Psoas muscle (tissue), 8 donors: Measurements from ENCODE around the gene NSFL1C. TPM values are rescaled to one million over a fixed set of nuclear protein-coding genes. Genes with fewer than 3 reads are reported as not detected.

Experiments used
- ATAC-seq, 4 donors: fragments of 200-7000 bp; cut with Tn5 transposase; one replicate each; pipeline ENCODE4 v1.9.1; 2020; ENCODE audit warnings: moderate library complexity in 3 of 4, mild to moderate bottlenecking in 2 of 4
- DNase-seq, 2 donors: peaks; one replicate each; pipeline ENCODE4 v3.0.0-alpha.2; 2020
- H3K27ac ChIP-seq: fragments of 200-600 bp; one replicate; pipeline ENCODE4 v1.8.0; 2022
- H3K27me3 ChIP-seq, 3 donors: fragments of 200-600 bp in 1 of 3; one replicate each; pipeline versions ENCODE4 v1.6.1 to v1.8.0; 2013 to 2022; ENCODE audit warnings: low read length in 2 of 3, mild to moderate bottlenecking in 2 of 3, moderate library complexity in 1 of 3; ENCODE audit not compliant: insufficient read depth in 3 of 3
- H3K36me3 ChIP-seq, 2 donors: fragments of 200-600 bp in 1 of 2; one replicate each; pipeline versions ENCODE4 v1.6.1 to v1.8.0; 2013 to 2022; ENCODE audit warnings: low read depth in 1 of 2, mild to moderate bottlenecking in 1 of 2, moderate library complexity in 1 of 2; ENCODE audit not compliant: insufficient read depth in 1 of 2
- H3K4me1 ChIP-seq: fragments of 200-600 bp; one replicate; pipeline ENCODE4 v1.8.0; 2022
- H3K4me3 ChIP-seq: fragments of 200-600 bp; one replicate; pipeline ENCODE4 v1.8.0; 2022; ENCODE audit warnings: mild to moderate bottlenecking
- H3K9me3 ChIP-seq: fragments of 200-600 bp; one replicate; pipeline ENCODE4 v1.8.0; 2022
- WGBS, 3 donors: extraction: QIAGEN DNeasy Blood & Tissue Kit; methylation state at CpG; one replicate each; pipeline versions ENCODE4 v1.1.6 to v1.1.7; 2013; 5-methylcytosine and 5-hydroxymethylcytosine counted together
- intact Hi-C, 2 donors: fragments of 100-400 bp; cut with DNase I; formaldehyde crosslinking; loops; one replicate each; pipeline versions ENCODE4 v1.11.0 to v1.14.2; 2022
- polyA plus RNA-seq, 3 donors: library from polyadenylated mRNA; stranded (reverse); fragments of 200-250 nt; gene quantifications; one replicate each; pipeline ENCODE4 v1.2.3, GENCODE V29; 2013
- total RNA-seq, 4 donors: library from RNA; stranded (reverse); fragmentation: NEBNext Ultra II Directional in 2 of 4; extraction: Animal tissue kit (Norgen Biotek cat#: 25700) in 2 of 4; gene quantifications; one replicate each; pipeline versions ENCODE4 v1.2.1 to v1.2.4, GENCODE V29; 2021 to 2023
- TF ChIP-seq, protein P1 (sequence below): fragments of 200-600 bp; IDR thresholded peaks from one replicate; pipeline ENCODE4 v1.8.0; 2022; ENCODE audit warnings: antibody characterized with exemption
- donor health status: healthy with polysubstance abuse.
- donor health status: DM: no; HTN: no; CAD: no; lungs with moderate emphysema.
- donor health status: Bipolar disorder and iron deficiency.
- donor health status: healthy.
- donor health status: DM: yes; HTN: yes; CAD: no.
- donor health status: DM: no; HTN: no; CAD: no.
- donor health status: DM: no; HTN: no; CAD: no.
- donor health status: DM: yes; HTN: yes; CAD: no.

The NSFL1C gene
- total and polyA plus RNA-seq, 7 donors: 82.8 to 135 (median 107) TPM

DNA sequence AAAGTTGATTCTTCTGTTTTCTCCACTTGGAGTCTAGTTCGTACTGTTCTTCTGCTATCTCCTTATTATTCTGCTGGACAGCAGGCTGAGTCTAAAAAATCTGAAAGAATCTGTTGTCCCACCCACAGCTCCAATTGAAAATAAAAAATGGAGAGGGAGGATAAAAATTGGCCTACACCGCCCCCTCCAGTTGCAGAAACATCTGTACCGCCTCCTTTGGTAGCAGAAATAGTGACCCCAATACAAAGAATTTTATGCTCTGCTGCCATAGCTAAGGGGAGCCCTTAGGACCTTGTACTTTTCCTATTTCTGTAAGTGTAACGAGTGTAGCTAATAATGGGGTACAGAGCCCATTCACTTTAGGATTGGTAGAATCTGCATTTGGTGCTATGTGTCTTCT, 68.9 kb downstream of the NSFL1C start:
- Histone ChIP-seq H3K4me1 (peaks cover 24% of the 10 kb centered on the region), H3K4me3 (no peak overlapping the region), H3K27ac (no peak overlapping the region), H3K27me3 (peaks cover 0 to 24% (median 2%) of the 10 kb centered on the region in 3 donors), H3K36me3 (no peaks in the 10 kb centered on the region), H3K9me3 (no peaks in the 10 kb centered on the region)
- intact Hi-C loops: loop anchor here in 1 of 2 donors (5.0 kb wide), 1 partner anchor 40 kb away; no protein-coding TSS in a partner anchor
- no peak for DNase-seq
- ATAC-seq: no peak
- TF ChIP-seq, protein P1, sequence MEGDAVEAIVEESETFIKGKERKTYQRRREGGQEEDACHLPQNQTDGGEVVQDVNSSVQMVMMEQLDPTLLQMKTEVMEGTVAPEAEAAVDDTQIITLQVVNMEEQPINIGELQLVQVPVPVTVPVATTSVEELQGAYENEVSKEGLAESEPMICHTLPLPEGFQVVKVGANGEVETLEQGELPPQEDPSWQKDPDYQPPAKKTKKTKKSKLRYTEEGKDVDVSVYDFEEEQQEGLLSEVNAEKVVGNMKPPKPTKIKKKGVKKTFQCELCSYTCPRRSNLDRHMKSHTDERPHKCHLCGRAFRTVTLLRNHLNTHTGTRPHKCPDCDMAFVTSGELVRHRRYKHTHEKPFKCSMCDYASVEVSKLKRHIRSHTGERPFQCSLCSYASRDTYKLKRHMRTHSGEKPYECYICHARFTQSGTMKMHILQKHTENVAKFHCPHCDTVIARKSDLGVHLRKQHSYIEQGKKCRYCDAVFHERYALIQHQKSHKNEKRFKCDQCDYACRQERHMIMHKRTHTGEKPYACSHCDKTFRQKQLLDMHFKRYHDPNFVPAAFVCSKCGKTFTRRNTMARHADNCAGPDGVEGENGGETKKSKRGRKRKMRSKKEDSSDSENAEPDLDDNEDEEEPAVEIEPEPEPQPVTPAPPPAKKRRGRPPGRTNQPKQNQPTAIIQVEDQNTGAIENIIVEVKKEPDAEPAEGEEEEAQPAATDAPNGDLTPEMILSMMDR: no peak
- 61 to 75% (median 74%) methylated on average over 4 of the region's 4 CpGs for WGBS, 3 donors

DNA sequence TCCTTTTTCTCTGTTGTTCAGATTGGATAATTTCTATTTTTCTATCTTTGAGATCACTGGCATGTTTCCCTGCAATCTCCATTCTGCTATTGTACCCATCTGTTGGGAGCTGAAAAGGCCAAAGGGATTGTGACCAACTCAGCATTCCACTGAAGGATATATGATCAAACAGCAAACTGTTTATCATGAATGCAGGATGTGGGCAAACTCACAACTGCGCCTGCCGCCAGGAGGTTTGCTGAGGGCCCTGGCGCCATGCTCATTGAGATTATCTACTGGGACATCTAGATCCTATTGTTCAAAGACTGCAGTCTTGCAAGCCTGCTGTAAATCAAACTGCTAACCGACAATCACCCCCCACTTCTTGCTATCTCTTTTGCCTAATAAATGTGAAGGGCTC, 69.9 kb downstream of the NSFL1C start:
- WGBS, 3 donors: 74 to 87% (median 77%) methylated on average over 4 of the region's 4 CpGs
- Histone ChIP-seq H3K9me3 (no peaks in the 10 kb centered on the region), H3K4me1 (peaks cover 30% of the 10 kb centered on the region), H3K27ac (no peak overlapping the region), H3K36me3 (no peaks in the 10 kb centered on the region), H3K4me3 (no peak overlapping the region), H3K27me3 (peaks cover 0 to 24% (median 2%) of the 10 kb centered on the region in 3 donors)
- intact Hi-C loops: loop anchor here in 1 of 2 donors (5.0 kb wide), 1 partner anchor 41 kb away; no protein-coding TSS in a partner anchor
- DNase-seq: no peak
- TF ChIP-seq, protein P1: no peak
- no peak for ATAC-seq

DNA sequence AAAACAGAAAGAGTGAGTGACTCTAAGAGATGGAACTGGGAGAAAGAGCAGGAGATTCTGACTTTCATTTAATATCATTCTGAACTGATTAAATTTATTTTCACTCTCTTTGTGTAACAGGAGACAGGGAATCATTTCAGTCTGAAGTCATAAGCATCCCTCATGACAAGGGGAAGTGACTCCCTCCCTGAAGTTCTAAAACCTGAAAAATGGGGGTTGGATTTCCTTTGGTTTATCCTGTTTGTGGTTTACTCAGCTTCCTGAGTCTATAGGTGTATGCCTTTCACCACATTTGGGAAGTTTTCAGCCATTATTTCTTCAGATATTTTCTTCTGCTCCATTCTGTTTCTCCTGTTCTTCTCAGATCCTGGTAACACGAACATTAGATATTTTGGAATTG, 70.4 kb downstream of the NSFL1C start:
- ATAC-seq: no peak
- no peak for DNase-seq
- TF ChIP-seq, protein P1: no peak
- WGBS, 3 donors: 54 to 55% (median 55%) methylated on average over 1 of the region's 1 CpG
- H3K4me1 ChIP-seq: peaks cover 35% of the 10 kb centered on the region
- no peaks in the 10 kb centered on the region for H3K36me3 ChIP-seq
- H3K9me3 ChIP-seq: no peaks in the 10 kb centered on the region
- H3K4me3 ChIP-seq: no peak overlapping the region
- intact Hi-C loops: loop anchor here in 1 of 2 donors (5.0 kb wide), 1 partner anchor 41 kb away; no protein-coding TSS in a partner anchor
- peaks cover 0 to 24% (median 2%) of the 10 kb centered on the region in 3 donors for H3K27me3 ChIP-seq
- no peak overlapping the region for H3K27ac ChIP-seq

DNA sequence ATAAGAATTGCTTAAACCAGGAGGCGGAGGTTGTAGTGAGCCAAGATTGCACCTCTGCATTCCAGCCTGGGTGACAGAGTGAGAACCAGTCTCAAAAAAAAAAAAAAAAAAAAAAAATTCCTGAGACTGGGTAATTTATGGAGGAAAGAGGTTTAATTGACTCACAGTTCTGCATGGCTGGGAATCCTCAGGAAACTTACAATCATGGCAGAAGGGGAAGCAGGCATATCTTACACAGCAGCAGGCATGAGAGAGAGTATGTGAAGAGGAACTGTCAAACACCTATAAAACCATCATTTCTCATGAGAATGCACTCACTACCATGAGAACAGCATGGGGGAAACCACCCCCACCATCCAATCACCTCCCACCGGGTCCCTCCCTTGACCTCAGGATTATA, 72.0 kb downstream of the NSFL1C start:
- DNase-seq (no peak), ATAC-seq (no peak)
- 59 to 70% (median 68%) methylated on average over 2 of the region's 2 CpGs for WGBS, 3 donors
- H3K36me3 ChIP-seq: peaks cover 0 to 7% of the 10 kb centered on the region in 2 donors
- peaks cover 40% of the 10 kb centered on the region for H3K4me1 ChIP-seq
- peaks cover 0 to 24% (median 2%) of the 10 kb centered on the region in 3 donors for H3K27me3 ChIP-seq
- intact Hi-C loops: loop anchor here (5.0 kb wide), 5 partner anchors 43 to 277 kb away; partner anchors contain the start of genes NSFL1C (in 1 of the 2), PSMF1 (in 1 of the 2) and SDCBP2 (in 1 of the 2)
- H3K27ac ChIP-seq: no peak overlapping the region
- no peak overlapping the region for H3K4me3 ChIP-seq
- H3K9me3 ChIP-seq: no peaks in the 10 kb centered on the region
- TF ChIP-seq, protein P1: no peak

DNA sequence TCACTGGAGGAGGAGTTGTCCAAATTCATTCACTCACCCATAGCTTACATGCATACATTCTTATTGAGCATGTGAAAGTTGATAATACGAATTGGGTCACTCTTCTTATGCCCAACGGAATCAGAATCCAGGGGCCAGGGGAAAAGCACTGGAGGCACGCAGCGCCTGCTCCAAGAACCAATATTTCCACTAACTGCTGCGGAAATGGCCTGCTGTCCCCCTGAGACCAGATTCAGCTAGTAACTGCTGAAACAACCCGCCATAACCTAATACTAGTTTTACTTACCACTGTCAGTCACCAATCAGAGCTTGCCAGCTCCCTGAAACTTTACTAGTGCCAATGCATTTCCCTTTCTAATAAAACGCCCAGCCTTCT, 73.2 kb downstream of the NSFL1C start:
- H3K36me3 ChIP-seq: peaks cover 0 to 9% of the 10 kb centered on the region in 2 donors
- TF ChIP-seq, protein P1: no peak
- H3K27ac ChIP-seq: peak overlapping the region; percentile 83
- no peak for ATAC-seq
- 47 to 72% (median 54%) methylated on average over 7 of the region's 7 CpGs for WGBS, 3 donors
- intact Hi-C loops: loop anchor here (1.0 to 5.0 kb wide), 5 partner anchors 66 to 276 kb away; partner anchors contain the start of genes NSFL1C (in 1 of the 2), PSMF1 (in 1 of the 2) and SDCBP2 (in 1 of the 2)
- no peak for DNase-seq
- peaks cover 0 to 20% (median 2%) of the 10 kb centered on the region in 3 donors for H3K27me3 ChIP-seq
- peak overlapping the region; percentile 88 for H3K4me3 ChIP-seq
- H3K9me3 ChIP-seq: no peaks in the 10 kb centered on the region
- peaks cover 49% of the 10 kb centered on the region for H3K4me1 ChIP-seq
